Measurements from ENCODE around the gene CEP85L. TPM values are rescaled to one million over a fixed set of nuclear protein-coding genes. Genes with fewer than 3 reads are reported as not detected.

Gene CEP85L
- total and polyA plus RNA-seq, 10 of the 15 experiments (the other 5 are each of a cell fraction or from before 2014, with no cell fraction given) = 1.8 to 10.9 (median 7.1) TPM

DNA sequence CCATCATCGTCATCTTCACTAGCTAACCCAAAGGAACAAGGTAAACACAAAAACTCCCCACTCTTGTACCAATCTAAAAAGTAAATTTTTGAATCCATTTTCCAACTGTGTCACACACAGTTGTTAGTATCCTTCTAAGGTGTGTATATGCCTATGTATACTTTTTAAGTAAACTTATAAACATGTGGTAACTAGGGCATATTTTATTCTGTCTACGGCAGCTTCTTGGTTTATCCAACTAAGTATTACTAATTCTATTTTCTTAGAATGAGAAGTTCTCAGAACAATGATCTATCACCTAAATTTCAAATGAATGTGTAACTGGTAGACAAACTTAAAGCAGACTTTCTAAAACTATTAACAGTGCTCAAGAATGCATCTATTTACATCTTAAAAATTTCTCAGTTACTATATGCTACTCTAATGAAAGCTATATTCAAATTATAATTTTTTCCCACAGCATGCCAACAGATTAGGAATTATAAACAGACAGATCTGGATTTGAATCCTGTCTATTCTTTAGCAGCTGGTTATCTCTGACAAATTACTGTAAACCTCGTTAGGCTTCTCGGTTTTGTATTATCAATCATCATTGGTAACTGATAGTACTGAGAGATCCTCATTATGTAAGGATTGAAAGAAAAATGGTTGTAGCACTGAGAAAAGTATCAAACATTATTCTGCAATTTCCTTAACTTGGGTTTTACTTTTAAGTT lies 105.1 kb downstream of the CEP85L start (continued):
- TF ChIP-seq, protein P1, sequence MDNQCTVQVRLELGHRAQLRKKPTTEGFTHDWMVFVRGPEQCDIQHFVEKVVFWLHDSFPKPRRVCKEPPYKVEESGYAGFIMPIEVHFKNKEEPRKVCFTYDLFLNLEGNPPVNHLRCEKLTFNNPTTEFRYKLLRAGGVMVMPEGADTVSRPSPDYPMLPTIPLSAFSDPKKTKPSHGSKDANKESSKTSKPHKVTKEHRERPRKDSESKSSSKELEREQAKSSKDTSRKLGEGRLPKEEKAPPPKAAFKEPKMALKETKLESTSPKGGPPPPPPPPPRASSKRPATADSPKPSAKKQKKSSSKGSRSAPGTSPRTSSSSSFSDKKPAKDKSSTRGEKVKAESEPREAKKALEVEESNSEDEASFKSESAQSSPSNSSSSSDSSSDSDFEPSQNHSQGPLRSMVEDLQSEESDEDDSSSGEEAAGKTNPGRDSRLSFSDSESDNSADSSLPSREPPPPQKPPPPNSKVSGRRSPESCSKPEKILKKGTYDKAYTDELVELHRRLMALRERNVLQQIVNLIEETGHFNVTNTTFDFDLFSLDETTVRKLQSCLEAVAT (IDR thresholded peaks at IDR 0.05) = no peak
- no peak for TF ChIP-seq TCF7 (IDR thresholded peaks at IDR 0.05; ENCODE audit: borderline replicate concordance)
- no peak for TF ChIP-seq ZNF217 (IDR thresholded peaks at IDR 0.05)
- TF ChIP-seq, protein P2, sequence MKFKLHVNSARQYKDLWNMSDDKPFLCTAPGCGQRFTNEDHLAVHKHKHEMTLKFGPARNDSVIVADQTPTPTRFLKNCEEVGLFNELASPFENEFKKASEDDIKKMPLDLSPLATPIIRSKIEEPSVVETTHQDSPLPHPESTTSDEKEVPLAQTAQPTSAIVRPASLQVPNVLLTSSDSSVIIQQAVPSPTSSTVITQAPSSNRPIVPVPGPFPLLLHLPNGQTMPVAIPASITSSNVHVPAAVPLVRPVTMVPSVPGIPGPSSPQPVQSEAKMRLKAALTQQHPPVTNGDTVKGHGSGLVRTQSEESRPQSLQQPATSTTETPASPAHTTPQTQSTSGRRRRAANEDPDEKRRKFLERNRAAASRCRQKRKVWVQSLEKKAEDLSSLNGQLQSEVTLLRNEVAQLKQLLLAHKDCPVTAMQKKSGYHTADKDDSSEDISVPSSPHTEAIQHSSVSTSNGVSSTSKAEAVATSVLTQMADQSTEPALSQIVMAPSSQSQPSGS (IDR thresholded peaks at IDR 0.05; ENCODE audit: low read length) = no peak

GRCh38 chr6:118544105-118544504 lies 107.3 kb downstream of the CEP85L start:
- H3K36me3 ChIP-seq (ENCODE audit: control insufficient read depth in 2 of 2, insufficient read depth in 2 of 2, low read length in 1 of 2) = no peaks in the 10 kb centered on the region
- intact Hi-C loops (cut with micrococcal nuclease; ENCODE audit: unreplicated experiment) (no loop called here), in situ Hi-C loops (cut with MboI) (loop anchor here (10.0 kb wide), 1 partner anchor 259 kb away; no protein-coding TSS in a partner anchor)
- H3K79me2 ChIP-seq (ENCODE audit: control insufficient read depth, insufficient read depth, low read length) = no peaks in the 10 kb centered on the region
- POLR2A ChIA-PET = no interaction called here
- H3K27me3 ChIP-seq (replicated peaks in 1 of 2; ENCODE audit: control insufficient read depth in 2 of 2, insufficient read depth in 2 of 2, low read length in 1 of 2) = no peaks in the 10 kb centered on the region
- H3K4me3 ChIP-seq = no peak overlapping the region
- H3K4me2 ChIP-seq (ENCODE audit: control insufficient read depth, insufficient read depth) = no peak overlapping the region
- CTCF ChIA-PET = interaction anchor here (0.9 kb wide), 1 partner anchor 58 kb away, joined by 3 read pairs; no protein-coding TSS in a partner anchor
- H2AFZ ChIP-seq (ENCODE audit: control insufficient read depth, low read depth, low read length) = no peak overlapping the region
- RAD21 ChIA-PET (ENCODE audit: unreplicated experiment) = no interaction called here
- FAIRE-seq (no peak), ATAC-seq (no peak), DNase-seq (ENCODE audit: low read depth, low spot score) (no peak)
- H3K27ac ChIP-seq (ENCODE audit: control insufficient read depth, insufficient read depth) = no peak overlapping the region
- 55% methylated on average over 3 of the region's 3 CpGs for whole genome bisulfite sequencing (ENCODE audit: insufficient coverage, insufficient replicate concordance, low lambda C conversion rate, missing lambda C conversion rate)
- SMC1A ChIA-PET (ENCODE audit: uncharacterized antibody, unreplicated experiment) = no interaction called here
- no peaks in the 10 kb centered on the region for H3K4me1 ChIP-seq (ENCODE audit: control insufficient read depth, insufficient read depth, low read length)
- TF ChIP-seq EED (IDR thresholded peaks at IDR 0.05; ENCODE audit: low read depth) (no peak), SMAD5 (IDR thresholded peaks at IDR 0.05; ENCODE audit: low read depth) (no peak), KAT2A (conservative IDR thresholded peaks at IDR 0.05; ENCODE audit: control insufficient read depth, low read depth, low read length) (no peak), SMC3 (IDR thresholded peaks at IDR 0.05; ENCODE audit: borderline replicate concordance, low read length) (no peak), KDM1A (IDR thresholded peaks at IDR 0.05; ENCODE audit: borderline replicate concordance) (no peak), ZBED1 (IDR thresholded peaks at IDR 0.05; ENCODE audit: borderline replicate concordance) (no peak), RCOR1 (conservative IDR thresholded peaks at IDR 0.05; ENCODE audit: low read depth, low read length) (no peak)
- TF ChIP-seq, protein P3, sequence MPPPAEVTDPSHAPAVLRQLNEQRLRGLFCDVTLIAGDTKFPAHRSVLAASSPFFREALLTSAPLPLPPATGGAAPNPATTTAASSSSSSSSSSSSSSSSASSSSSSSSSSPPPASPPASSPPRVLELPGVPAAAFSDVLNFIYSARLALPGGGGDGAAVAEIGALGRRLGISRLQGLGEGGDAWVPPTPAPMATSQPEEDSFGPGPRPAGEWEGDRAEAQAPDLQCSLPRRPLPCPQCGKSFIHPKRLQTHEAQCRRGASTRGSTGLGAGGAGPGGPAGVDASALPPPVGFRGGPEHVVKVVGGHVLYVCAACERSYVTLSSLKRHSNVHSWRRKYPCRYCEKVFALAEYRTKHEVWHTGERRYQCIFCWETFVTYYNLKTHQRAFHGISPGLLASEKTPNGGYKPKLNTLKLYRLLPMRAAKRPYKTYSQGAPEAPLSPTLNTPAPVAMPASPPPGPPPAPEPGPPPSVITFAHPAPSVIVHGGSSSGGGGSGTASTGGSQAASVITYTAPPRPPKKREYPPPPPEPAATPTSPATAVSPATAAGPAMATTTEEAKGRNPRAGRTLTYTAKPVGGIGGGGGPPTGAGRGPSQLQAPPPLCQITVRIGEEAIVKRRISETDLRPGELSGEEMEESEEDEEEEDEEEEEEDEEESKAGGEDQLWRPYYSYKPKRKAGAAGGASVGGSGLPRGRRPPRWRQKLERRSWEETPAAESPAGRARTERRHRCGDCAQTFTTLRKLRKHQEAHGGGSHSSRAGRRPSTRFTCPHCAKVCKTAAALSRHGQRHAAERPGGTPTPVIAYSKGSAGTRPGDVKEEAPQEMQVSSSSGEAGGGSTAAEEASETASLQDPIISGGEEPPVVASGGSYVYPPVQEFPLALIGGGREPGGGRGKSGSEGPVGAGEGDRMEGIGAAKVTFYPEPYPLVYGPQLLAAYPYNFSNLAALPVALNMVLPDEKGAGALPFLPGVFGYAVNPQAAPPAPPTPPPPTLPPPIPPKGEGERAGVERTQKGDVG (CRISPR knock-in tag; IDR thresholded peaks at IDR 0.05) = no peak
- TF ChIP-seq, protein P4, sequence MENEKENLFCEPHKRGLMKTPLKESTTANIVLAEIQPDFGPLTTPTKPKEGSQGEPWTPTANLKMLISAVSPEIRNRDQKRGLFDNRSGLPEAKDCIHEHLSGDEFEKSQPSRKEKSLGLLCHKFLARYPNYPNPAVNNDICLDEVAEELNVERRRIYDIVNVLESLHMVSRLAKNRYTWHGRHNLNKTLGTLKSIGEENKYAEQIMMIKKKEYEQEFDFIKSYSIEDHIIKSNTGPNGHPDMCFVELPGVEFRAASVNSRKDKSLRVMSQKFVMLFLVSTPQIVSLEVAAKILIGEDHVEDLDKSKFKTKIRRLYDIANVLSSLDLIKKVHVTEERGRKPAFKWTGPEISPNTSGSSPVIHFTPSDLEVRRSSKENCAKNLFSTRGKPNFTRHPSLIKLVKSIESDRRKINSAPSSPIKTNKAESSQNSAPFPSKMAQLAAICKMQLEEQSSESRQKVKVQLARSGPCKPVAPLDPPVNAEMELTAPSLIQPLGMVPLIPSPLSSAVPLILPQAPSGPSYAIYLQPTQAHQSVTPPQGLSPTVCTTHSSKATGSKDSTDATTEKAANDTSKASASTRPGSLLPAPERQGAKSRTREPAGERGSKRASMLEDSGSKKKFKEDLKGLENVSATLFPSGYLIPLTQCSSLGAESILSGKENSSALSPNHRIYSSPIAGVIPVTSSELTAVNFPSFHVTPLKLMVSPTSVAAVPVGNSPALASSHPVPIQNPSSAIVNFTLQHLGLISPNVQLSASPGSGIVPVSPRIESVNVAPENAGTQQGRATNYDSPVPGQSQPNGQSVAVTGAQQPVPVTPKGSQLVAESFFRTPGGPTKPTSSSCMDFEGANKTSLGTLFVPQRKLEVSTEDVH (IDR thresholded peaks at IDR 0.05; ENCODE audit: low read depth, partially characterized antibody) = no peak
- no peak overlapping the region for H3K9ac ChIP-seq (ENCODE audit: control insufficient read depth, insufficient read depth, low read length)
- BruUV-seq (replicated peaks) = no TSS peak
- H3K9me3 ChIP-seq (replicated peaks; ENCODE audit: control insufficient read depth, insufficient read depth, low read length) = no peaks in the 10 kb centered on the region
- H4K20me1 ChIP-seq (ENCODE audit: control insufficient read depth, insufficient read depth) = no peaks in the 10 kb centered on the region

Data from GM12878 (cell line).